Activated CD8-positive, alpha-beta memory T cell treated with anti-CD3 and anti-CD28 coated beads for 4 hours (primary cell): ENCODE measurements around the gene TNPO3.

Source experiments
- DNase-seq, 2 donors: peaks; one replicate each; pipeline ENCODE4 v3.0.0-alpha.2; 2020; ENCODE audit warnings: low read depth in 2 of 2

TNPO3 gene

DNA sequence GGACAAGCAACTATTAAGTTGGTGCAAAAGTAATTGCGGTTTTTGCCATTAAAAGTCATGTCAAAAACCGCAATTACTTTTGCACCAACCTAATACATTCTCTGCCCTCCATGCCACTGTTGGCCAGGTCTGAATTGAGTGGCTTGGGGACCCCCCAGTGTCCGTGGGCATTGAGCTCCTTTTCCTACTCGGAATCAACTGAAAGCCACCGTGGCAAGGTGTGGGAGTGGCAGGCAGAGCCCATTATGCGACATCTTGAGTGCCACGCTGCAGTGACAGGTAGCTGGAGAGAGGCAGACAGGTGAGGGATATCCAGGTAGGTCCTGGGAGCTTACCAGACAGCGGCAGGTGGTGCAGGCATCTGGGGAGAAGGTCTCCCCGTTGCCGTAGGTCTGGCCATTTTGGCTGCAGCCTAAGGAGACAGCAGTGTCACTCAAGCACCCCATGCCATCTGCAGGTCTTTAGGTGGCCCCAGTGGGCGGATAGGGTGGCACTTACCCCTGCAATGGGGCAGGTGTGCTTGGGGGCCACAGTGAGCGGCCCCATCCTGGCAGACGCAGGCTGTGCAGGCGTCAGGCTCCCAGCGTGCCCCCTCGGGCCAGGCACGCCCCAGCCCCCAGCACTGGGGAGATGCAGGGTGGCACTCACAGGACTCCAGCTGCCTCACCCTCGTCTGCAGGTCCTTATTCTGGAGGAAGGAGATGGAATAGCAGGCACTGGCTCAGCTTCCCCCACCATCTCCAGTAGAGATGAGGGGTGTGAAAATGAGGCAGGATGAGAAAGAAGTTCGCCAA lies 147.9 kb downstream of the TNPO3 start:
- DNase-seq: no peak

DNA sequence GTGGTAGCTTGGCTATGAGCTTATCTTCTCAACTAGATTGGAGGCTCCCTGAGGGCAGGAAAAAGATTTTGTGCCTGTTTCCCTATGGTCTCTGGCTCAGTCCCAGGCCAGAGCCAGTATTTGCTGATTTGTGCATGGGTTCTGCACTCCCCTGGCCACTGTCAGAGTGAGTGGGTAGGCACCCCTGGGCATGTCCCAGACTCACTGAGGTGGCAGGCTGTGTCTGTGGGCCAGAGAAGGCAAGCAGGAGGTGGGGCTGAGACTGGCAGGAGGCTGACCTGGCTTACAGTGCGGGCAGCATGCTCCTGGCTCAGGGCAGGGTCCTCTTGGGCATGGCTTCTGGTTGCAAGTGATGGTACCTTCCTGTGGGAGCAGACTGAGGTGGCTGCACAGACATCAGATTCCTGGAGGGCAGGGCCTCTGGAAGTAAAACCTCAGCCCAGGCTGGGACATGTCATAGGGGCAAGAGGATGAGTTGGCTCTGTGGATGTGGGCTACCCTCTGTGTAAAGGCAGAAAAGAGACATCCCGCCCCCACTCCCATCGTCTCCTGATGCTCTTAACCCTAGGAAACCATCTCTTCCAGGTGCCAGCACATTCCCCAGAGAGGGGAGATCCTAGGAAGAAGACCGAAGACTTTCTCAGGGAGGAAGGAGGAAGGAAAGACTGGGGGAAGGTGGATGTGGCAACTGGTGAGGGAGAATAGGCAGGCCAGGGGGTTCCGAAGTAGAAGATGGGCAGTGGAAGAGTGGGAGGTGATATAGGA lies 148.7 kb downstream of the TNPO3 start:
- DNase-seq: no peak

DNA sequence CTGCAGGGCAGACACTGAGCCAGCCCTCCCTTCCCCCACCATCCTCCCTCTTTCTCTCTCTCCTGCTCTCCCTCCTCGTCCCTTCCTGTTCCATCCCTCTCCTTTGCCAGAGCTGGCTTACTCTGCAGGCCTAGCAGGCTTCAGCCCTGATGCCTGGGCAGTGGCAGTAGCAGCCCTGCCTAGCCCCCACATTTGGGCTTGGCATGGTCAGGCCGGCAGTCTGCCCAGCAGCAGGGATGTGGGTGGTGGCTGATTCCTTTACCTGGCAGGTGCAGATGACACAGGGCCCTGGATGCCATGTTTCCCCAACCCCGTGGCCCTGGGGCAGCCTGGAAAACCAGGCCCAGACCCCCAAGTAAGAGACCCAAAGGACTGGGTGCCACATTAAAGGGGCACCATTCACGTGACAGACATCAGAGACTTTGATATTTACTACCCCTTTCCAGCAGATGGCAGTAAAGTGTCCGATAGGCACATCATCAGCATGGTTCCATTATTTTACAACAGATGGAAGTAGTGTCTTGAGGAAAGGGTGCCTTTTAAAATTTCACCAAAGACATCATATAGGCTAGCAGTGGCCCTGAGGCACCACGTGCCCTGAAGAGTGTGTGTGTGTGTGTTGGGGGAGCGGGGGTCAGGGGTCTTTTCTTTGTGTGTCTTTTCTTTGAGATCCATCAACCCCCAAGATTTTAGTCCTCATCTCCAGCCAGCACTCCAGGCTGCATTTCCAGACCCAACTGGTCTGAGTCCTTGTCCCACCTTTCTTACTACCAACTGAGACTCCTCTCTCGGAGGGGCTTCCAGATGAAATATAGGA lies 150.3 kb downstream of the TNPO3 start:
- no peak for DNase-seq
